ENCODE measurements around the gene KRTAP6-3. TPM values are rescaled to one million over a fixed set of nuclear protein-coding genes. Genes with fewer than 3 reads are reported as not detected.

KRTAP6-3 gene
- not detected for total RNA-seq
- polyA plus RNA-seq = not detected

- TF ChIP-seq EP300 (IDR thresholded peaks at IDR 0.05) = no peak
- TF ChIP-seq POLR2A (IDR thresholded peaks at IDR 0.05) = no peak
- no peak for TF ChIP-seq CTCF (IDR thresholded peaks at IDR 0.05)
- no peak for TF ChIP-seq POLR2AphosphoS5 (IDR thresholded peaks at IDR 0.05)
- Histone ChIP-seq H3K27ac (no peak within 1 kb of the TSS), H3K36me3 (no peaks in the 10 kb centered on the region), H3K4me1 (no peaks in the 10 kb centered on the region), H3K27me3 (no peaks in the 10 kb centered on the region), H3K9me3 (no peaks in the 10 kb centered on the region), H3K4me3 (no peak within 1 kb of the TSS)
- 92 to 95% methylated on average over 4 of the region's 4 CpGs for WGBS, 2 donors
- DNase-seq = no peak
- intact Hi-C loops (cut with DNase I) = no loop called here
Observed at GRCh38 chr21:30592140-30592539, at the start of gene KRTAP6-3. TSS of gene KRTAP6-3 (plus strand) at chr21:30592440. CDS start at chr21:30592446, 6 bp downstream.

DNA sequence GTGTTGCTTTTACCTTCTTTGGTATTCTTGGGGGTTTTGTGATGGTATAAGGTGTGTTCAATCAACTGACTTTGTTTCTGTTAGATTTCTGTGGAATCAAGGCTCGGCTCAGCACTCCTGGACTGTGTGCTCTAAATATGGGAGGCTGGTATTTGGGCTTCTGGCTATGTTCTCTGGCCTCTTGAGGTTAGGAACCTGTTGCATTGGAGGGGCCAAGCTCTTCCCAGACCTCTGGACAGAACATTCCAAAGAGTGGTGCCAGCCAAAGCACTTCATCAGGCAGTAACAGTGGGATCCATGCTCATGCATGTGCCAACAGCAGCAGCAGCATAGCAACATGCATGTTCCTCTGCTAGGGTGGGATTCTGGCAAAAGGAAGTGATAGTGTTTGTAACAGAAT, 39.5 kb upstream of the KRTAP6-3 start:
- TF ChIP-seq EP300 (IDR thresholded peaks at IDR 0.05) = no peak
- TF ChIP-seq POLR2A (IDR thresholded peaks at IDR 0.05) = no peak
- no peak for TF ChIP-seq POLR2AphosphoS5 (IDR thresholded peaks at IDR 0.05)
- TF ChIP-seq CTCF (IDR thresholded peaks at IDR 0.05) = no peak
- WGBS, 2 donors = 23 to 54% methylated on average over 1 of the region's 1 CpG

GRCh38 chr21:30555095-30555494, 37.1 kb upstream of the KRTAP6-3 start:
- H3K4me3 ChIP-seq = no peak overlapping the region
- DNase-seq = no peak
- H3K27ac ChIP-seq = no peak overlapping the region
- H3K27me3 ChIP-seq = no peaks in the 10 kb centered on the region
- no peaks in the 10 kb centered on the region for H3K4me1 ChIP-seq
- 57 to 89% methylated on average over 2 of the region's 2 CpGs for WGBS, 2 donors
- intact Hi-C loops (cut with DNase I) = no loop called here
- peaks cover 0 to 5% (median 0%) of the 10 kb centered on the region in 4 donors for H3K9me3 ChIP-seq
- no peaks in the 10 kb centered on the region for H3K36me3 ChIP-seq
- TF ChIP-seq CTCF (IDR thresholded peaks at IDR 0.05) (no peak), POLR2A (IDR thresholded peaks at IDR 0.05) (no peak), POLR2AphosphoS5 (IDR thresholded peaks at IDR 0.05) (no peak), EP300 (IDR thresholded peaks at IDR 0.05) (no peak)

More for the DNA sequence above, 39.5 kb upstream of the KRTAP6-3 start:
- Histone ChIP-seq H3K36me3 (no peaks in the 10 kb centered on the region), H3K27ac (no peak overlapping the region), H3K27me3 (no peaks in the 10 kb centered on the region), H3K4me1 (no peaks in the 10 kb centered on the region), H3K4me3 (no peak overlapping the region), H3K9me3 (peaks cover 0 to 5% (median 0%) of the 10 kb centered on the region in 4 donors)
- intact Hi-C loops (cut with DNase I) = no loop called here
- no peak for DNase-seq

- 65 to 74% methylated on average over 2 of the region's 2 CpGs for whole genome bisulfite sequencing, 2 donors
- Histone ChIP-seq H3K27ac (no peak within 1 kb of the TSS), H3K4me1 (no peaks in the 10 kb centered on the region), H3K4me3 (no peak within 1 kb of the TSS), H3K9me3 (peaks cover 0 to 2% (median 0%) of the 10 kb centered on the region in 4 donors), H3K36me3 (no peaks in the 10 kb centered on the region), H3K27me3 (no peaks in the 10 kb centered on the region)
- no peak for TF ChIP-seq EP300 (IDR thresholded peaks at IDR 0.05)
- TF ChIP-seq POLR2AphosphoS5 (IDR thresholded peaks at IDR 0.05) = no peak
- no peak for TF ChIP-seq CTCF (IDR thresholded peaks at IDR 0.05)
- no peak for TF ChIP-seq POLR2A (IDR thresholded peaks at IDR 0.05)
- no peak for DNase-seq
- intact Hi-C loops (cut with DNase I) = no loop called here
Observed at GRCh38 chr21:30561264-30561895, 30.9 kb upstream of the KRTAP6-3 start, which contains the start of gene KRTAP19-7. TSS of gene KRTAP19-7 (minus strand) at chr21:30561314. CDS start at chr21:30561289, 25 bp downstream.

All from sigmoid colon (tissue), 7 donors.